ENCODE measurements around the gene POU2AF3.
"Not testable (repeated sequence)": the region's sequence is repeated elsewhere in the genome, so short reads cannot be mapped to it uniquely, and the experiment has no call there.

Gene POU2AF3

DNA sequence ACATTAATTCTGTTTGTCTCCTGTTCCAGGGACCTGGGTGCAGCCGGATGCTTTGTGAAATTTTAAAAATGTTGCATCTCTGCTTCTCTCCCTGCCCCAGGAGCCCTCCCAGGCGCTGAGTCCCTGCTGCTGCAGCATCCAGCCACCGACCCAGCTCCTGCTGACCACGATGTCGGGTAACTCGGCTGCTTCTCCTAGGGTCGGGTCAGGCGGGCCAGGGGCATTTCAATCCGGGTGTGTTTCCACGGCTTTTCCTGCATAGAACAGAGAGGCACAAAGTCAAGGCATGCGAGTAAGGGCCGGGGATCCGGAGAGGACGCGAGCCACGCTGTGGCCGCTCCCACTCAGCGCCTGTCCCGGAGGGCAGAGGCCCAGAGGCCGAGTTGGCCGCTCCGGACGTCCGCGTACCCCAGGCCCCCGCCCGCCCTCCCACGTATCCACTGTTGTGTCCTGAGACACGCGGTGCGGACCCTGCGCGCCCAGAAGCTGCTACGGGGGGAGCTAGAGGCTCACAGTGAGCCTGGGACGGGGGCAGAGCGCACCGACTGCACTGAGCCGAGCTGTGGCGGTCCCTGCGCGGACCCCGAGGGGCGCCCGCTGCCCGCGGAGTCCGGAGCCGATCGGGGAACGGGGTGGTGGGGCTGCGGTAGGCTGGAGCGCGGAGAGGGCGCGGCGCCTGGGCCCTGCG is at the start of gene POU2AF3:
TSS of gene POU2AF3 (plus strand) at position 134 of the 688 bp plus-strand sequence. CDS start at position 170, 36 bp downstream.
- peak; percentile 38 for DNase-seq (ENCODE audit: low spot score)

DNA sequence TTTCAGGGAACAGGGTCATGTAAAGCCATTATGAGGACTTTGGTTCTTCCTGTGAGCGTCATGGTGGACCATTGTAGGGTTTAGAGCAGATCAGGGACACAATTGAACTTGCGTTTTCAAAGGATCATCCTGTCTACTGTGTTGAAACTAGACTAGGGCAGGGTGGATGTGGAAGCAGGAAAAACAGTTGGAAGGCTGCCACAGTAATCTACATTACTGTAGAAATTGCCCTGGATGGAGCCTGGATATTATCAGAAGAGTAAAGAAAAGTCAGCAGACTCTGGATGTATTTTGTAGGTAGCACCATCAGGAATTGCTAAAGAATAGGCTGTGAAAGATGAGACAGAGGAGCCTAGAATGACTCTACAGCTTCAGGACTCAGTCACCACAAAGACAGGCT is 47.4 kb upstream of the POU2AF3 start:
- DNase-seq (ENCODE audit: low spot score): no peak

DNA sequence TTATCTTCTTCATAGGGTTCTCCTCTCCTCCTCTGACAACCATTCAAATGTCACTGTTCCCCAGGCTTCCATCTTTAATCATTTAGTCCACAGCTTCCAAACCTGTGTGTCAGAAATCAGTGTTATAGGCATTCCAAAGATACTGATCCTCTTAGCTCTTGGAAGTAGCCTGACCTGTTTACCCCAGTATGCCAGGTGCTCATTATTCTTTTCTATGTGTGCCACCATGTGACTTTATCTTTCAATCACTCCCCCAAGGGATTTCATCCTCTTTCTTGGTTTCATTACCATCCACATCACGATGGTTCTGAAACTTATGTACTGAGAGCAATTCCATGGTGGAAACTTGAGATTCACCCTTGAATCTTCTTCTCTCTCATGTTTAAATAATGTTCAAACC is 45.2 kb upstream of the POU2AF3 start:
- no peak for DNase-seq (ENCODE audit: low spot score)

- no peak for DNase-seq (ENCODE audit: low spot score)
Measured at GRCh38 chr11:111253630-111254029, 44.7 kb upstream of the POU2AF3 start.

DNA sequence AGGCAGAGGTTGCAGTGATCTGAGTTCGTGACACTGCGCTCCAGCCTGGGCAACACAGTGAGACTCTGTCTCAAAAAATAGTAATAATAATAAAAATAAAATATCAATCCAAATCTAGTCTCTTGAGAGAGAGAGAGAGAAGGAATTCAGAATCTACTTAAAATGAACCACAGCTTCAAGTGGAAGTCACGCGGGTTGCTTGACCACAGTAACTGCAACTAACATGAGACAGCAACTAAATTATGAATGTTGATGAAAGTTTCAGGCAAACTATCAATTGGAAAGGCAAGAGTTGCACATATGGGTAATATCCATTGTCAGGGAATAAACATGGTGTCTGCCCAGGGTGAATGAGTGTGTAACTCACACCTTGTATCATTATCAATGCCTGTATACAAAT is 40.3 kb upstream of the POU2AF3 start:
- no peak for DNase-seq (ENCODE audit: low spot score)

GRCh38 chr11:111259896-111260295 is 38.5 kb upstream of the POU2AF3 start:
- DNase-seq (ENCODE audit: low spot score): no peak

DNA sequence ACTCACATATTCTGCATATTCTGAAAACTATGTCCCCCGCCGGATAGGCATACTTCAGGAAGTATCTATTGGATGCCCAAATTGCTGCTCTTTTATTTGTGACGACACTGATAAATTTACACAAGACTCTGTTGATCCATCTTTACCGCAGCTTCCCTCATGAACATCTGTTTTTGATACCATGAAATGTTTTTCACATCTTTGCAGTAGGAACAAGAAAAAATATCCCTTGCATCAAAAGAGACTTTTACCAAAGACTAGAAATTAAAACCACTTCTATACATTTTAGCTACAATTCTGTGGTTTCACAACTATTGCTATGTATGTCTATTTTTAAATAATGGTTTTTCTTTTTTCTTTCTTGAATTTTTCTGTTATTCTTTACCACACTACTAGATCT is 37.5 kb upstream of the POU2AF3 start:
- no peak for DNase-seq (ENCODE audit: low spot score)

GRCh38 chr11:111264646-111265045 is 33.7 kb upstream of the POU2AF3 start:
- no peak for DNase-seq (ENCODE audit: low spot score)

DNA sequence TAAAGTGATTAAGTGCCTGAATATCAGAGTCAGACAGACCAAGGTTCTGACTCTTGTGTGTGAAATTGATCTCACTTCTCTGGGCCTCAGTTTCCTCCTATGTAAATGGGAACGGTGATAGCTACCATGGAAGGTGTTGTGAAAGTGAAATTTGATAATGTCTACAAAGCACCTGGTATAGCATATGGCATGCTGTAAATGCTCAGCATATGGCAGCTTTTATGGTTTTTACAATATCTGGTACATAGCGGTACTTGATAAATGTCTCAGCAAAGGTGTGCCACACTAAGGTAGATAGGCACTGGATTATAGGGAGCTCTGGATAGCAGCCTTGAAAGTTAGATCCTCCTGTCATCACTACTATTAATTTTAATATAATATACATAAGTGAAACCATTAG is 32.9 kb upstream of the POU2AF3 start:
- DNase-seq (ENCODE audit: low spot score): no peak

GRCh38 chr11:111268303-111268702 is 30.0 kb upstream of the POU2AF3 start:
- not testable (repeated sequence) for DNase-seq (ENCODE audit: low spot score)

- DNase-seq (ENCODE audit: low spot score): no peak
Measured at GRCh38 chr11:111269146-111269868, 29.0 kb upstream of the POU2AF3 start.

DNA sequence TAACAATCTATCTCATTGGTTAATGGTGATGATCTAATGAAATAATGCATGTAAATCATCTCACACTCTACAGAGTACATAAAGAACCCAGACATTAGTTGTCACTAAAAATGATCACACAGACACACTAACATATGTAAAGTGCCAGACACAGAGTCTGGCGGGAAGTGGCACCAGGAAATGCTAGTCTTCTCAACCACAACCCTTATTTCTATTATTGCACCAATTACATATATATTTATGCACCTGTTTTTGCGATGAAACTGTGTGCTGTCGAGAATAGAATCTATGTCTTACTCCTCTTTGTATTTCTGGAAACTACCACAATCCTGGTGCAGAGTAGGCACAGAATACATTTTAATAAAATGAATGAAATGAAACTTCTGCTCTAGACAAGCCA is 25.9 kb upstream of the POU2AF3 start:
- no peak for DNase-seq (ENCODE audit: low spot score)

DNA sequence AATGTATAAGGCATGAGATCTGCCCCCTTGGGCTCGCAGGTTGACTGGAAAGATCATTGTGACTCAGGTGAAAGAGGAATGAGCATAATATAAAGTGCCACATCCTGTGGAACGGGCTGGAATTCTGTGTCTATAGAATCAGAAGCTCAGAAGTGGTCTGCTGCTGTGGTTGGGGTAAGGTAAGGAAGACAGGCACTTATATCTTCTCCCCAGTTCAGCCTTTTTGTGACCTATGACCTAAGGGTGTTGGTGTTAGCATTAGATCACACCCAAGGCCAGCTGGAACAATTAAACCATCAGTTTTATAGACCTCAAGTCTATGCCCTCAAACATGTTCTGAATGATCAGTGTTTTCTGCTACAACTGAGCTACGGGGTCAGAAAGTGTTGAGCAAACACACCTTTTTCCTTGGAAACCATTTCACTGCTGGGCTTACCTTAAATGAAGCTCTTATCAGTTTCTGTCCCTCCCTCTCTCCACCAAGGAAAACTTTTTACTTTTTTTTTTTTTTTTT is 15.7 kb upstream of the POU2AF3 start:
- DNase-seq (ENCODE audit: low spot score): no peak

GRCh38 chr11:111283945-111284481 is 14.3 kb upstream of the POU2AF3 start:
- DNase-seq (ENCODE audit: low spot score): no peak

DNA sequence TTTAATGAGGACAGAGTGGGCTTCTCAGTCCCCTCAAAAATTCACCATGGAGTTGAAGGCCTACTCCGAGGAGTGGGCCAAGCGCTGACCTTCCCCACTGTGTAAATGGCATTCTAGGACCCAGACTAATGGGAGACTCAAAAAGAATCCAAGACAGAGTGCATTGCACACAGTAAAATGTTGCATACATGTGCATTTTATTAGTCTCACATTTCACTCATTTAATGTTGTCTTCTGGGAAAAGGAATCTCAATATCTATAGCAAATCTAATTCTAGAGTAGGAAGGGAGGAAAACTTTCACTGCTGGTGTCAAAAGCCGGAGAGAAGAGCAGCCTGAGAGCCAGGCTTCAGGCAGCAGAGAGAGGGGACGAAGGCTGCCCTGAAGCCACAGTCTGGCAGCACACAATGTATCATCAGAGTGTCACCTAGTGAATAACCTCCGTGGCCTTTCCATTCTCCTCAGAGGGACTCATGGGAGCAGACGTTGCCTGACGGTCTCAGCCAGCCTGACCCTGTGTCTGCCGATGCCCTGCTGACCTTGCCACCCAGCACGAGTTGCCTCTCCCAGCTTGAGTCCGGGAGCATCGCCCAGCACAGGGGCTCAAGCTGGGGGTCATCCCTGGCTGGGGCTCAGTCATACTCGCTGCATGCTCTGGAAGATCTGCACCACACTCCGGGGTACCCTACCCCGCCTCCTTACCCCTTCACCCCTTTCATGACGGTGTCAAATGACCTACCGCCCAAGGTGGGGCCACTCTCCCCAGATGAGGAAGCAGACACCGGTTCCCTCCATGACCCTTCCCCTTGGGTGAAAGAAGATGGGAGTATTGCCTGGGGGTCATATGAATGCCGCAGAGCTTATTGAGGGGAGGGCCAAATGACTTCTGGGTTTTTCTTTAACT is 12.9 kb upstream of the POU2AF3 start:
- DNase-seq (ENCODE audit: low spot score): no peak

- DNase-seq (ENCODE audit: low spot score): no peak
Measured at GRCh38 chr11:111291764-111292163, 6.6 kb upstream of the POU2AF3 start.

DNA sequence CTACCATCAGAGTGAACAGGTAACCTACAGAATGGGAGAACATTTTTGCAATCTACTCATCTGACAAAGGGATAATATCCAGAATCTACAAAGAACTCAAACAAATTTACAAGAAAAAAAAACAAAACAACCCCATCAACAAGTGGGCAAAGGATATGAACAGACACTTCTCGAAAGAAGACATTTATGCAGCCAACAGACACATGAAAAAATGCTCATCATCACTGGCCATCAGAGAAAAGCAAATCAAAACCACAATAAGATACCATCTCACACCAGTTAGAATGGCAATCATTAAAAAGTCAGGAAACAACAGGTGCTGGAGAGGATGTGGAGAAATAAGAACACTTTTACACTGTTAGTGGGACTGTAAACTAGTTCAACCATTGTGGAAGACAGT is 5.9 kb upstream of the POU2AF3 start:
- DNase-seq (ENCODE audit: low spot score): not testable (repeated sequence)

DNA sequence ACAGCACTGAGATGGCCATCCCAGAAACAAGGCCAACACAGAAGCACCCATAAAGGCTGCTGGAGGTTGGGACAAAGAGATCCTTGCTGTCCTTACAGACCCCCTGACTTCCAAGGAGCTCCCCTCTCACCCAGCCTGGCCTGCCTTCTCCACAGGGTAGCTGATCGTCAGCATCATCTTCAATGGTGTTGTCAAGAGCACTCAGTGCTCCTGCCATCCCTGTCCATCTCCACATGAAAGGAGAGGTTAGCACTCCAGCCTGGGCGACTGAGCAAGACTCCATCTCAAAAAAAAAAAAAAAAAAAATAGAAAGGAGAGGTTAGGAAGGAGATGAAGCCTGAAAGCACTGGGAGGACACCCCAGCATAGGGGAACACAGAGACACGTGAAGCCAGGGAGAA is 2.1 kb upstream of the POU2AF3 start:
- DNase-seq (ENCODE audit: low spot score): no peak

DNA sequence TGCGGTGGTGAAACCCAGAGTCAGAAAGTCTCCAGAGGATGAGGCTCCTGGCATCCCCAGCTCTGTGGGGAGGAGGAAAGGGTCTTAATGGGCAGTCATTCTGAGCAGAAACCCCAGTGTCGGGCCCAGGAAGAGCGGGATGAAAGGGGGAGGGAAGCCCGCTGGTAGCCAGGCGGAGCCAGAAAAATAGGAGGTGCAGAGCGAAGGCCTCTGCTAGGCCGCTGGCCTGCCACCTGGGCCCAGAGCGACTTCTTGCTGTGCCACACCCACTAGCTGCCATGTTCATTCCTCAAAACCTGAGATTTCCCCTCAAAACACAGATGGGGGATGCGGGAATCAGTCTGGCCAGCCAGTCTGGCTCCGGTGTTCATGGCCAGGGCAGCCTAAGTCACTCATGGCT is 650 bp upstream of the POU2AF3 start:
- no peak for DNase-seq (ENCODE audit: low spot score)

DNA sequence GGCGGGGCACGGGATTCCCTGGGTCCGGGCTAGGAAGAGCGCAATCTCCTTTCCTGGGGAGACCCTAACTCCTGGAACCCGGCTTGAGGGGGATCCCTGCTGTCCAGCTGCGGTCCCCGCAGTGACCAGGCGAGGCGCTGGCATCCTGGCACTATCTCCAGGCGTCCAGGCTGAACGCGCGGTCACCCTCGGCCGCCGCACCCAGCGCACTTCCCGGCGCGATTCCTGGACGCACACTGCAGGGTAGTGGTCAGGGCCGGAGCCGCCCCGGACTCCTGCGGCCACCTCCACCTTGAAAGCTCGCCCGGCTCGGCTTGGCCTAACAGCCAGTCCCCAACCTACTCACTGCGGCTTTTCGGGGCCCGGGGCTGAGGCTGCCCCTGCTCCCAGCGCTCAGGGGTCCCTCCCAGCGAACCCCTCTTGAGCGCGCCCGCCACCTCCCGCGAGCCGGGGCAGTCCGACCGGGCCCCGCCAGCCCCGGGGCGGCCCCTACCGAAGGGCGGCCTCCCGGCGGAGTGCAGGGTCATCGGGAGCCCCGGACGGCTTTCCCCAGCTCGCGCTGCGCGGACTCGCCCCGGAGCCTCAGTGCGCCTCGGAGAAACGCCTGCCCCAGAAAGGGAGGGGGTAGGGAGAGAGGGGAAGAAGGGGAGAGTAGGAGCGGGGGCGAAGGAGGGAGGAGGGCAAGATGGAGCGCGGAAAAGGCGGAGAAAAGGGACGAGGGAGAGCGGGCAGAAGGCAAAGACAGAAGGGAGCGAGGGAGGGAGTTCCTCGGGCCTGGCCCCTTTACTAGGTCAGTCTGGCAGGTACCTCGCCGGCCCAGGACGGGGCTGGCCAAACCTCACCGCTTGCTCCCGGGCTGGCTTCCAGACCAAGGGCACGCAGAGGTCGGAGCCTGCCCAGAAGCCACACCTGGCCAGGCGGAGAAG is 1.0 kb downstream of the POU2AF3 start:
- peak; percentile 59 for DNase-seq (ENCODE audit: low spot score)

DNA sequence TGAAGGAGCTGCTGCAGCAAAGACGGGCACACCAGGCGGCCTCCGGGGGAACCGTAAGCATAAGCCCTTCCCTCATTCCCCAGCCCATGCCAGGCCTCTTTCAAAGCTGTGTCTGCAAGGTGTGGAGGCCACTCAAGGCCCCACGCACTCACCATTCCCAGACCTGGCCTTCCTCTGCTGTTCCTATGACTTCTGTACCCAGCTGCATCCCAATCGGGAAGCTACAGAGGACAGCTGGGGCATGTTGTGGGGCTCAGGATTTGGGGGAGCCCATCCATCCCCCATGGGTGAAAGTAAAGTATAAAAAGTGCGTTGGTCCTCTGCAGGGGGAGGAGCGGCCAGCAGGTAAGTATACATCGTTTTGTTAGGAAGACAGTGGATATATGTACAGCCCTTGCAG is 2.2 kb downstream of the POU2AF3 start:
- DNase-seq (ENCODE audit: low spot score): no peak

All from HuH-7.5 (cell line).